H9 (cell line): ENCODE results near the gene ZSCAN25. TPM values are rescaled to one million over a fixed set of nuclear protein-coding genes. Genes with fewer than 3 reads are reported as not detected.
"Not testable (repeated sequence)": the region's sequence is repeated elsewhere in the genome, so short reads cannot be mapped to it uniquely, and the experiment has no call there.

Source experiments
- DNase-seq: peaks from one replicate; pipeline ENCODE4 v3.0.0-alpha.2; 2017
- H2AFZ ChIP-seq: one replicate; pipeline ENCODE4 v1.6.1; 2013; ENCODE audit warnings: mild to moderate bottlenecking, low read length, control low read depth, moderate library complexity
- H2AK5ac ChIP-seq: 2 replicates; pipeline ENCODE4 v1.6.1; 2013; ENCODE audit warnings: low read length, control low read depth, mixed read lengths; ENCODE audit not compliant: insufficient read length
- H2BK120ac ChIP-seq: one replicate; pipeline ENCODE4 v1.6.1; 2013; ENCODE audit warnings: low read depth, mild to moderate bottlenecking, low read length, control low read depth, inconsistent platforms; ENCODE audit not compliant: poor library complexity, severe bottlenecking
- H2BK12ac ChIP-seq: 2 replicates; pipeline ENCODE4 v1.6.1; 2013; ENCODE audit warnings: low read length, control low read depth, mixed read lengths, low read depth; ENCODE audit not compliant: insufficient read length
- H2BK15ac ChIP-seq: 2 replicates; pipeline ENCODE4 v1.6.1; 2013; ENCODE audit warnings: low read depth, low read length, control low read depth
- H2BK20ac ChIP-seq: one replicate; pipeline ENCODE4 v1.6.1; 2013; ENCODE audit warnings: low read depth, mild to moderate bottlenecking, low read length, control low read depth, inconsistent platforms; ENCODE audit not compliant: poor library complexity, severe bottlenecking
- H2BK5ac ChIP-seq: 2 replicates; pipeline ENCODE4 v1.6.1; 2013; ENCODE audit warnings: low read length, control low read depth, mixed read lengths; ENCODE audit not compliant: insufficient read length
- H3K14ac ChIP-seq: 2 replicates; pipeline ENCODE4 v1.6.1; 2013; ENCODE audit warnings: low read length, control low read depth; ENCODE audit not compliant: insufficient read depth
- H3K18ac ChIP-seq: 2 replicates; pipeline ENCODE4 v1.6.1; 2013; ENCODE audit warnings: low read depth, mild to moderate bottlenecking, mixed read lengths, low read length, control low read depth; ENCODE audit not compliant: insufficient read length
- H3K23ac ChIP-seq: 2 replicates; pipeline ENCODE4 v1.6.1; 2013; ENCODE audit warnings: low read length, control low read depth, mixed read lengths, low read depth; ENCODE audit not compliant: insufficient read length
- H3K23me2 ChIP-seq: 2 replicates; pipeline ENCODE4 v1.6.1; 2013; ENCODE audit warnings: low read depth, mild to moderate bottlenecking, mixed read lengths, low read length, control low read depth; ENCODE audit not compliant: insufficient read length, poor library complexity, severe bottlenecking
- H3K27ac ChIP-seq: 2 replicates; pipeline ENCODE4 v1.5.1; 2013; ENCODE audit warnings: low read length, control low read depth, mixed read lengths, low read depth; ENCODE audit not compliant: insufficient read length
- H3K27me3 ChIP-seq: 2 replicates; pipeline ENCODE4 v1.6.1; 2013; ENCODE audit warnings: low read length, control low read depth, inconsistent platforms; ENCODE audit not compliant: insufficient read depth
- H3K4ac ChIP-seq: 2 replicates; pipeline ENCODE4 v1.6.1; 2013; ENCODE audit warnings: low read depth, mild to moderate bottlenecking, control low read depth, inconsistent platforms, low read length, moderate library complexity
- H3K4me1 ChIP-seq: 2 replicates; pipeline ENCODE4 v1.6.1; 2013; ENCODE audit warnings: low read length, control low read depth, inconsistent platforms; ENCODE audit not compliant: insufficient read depth
- H3K4me2 ChIP-seq: 2 replicates; pipeline ENCODE4 v1.6.1; 2013; ENCODE audit warnings: low read length, control low read depth, mixed read lengths; ENCODE audit not compliant: insufficient read length, insufficient read depth
- H3K56ac ChIP-seq: 2 replicates; pipeline ENCODE4 v1.6.1; 2013; ENCODE audit warnings: low read depth, mild to moderate bottlenecking, mixed read lengths, low read length, control low read depth; ENCODE audit not compliant: insufficient read length
- H3K79me1 ChIP-seq: 2 replicates; pipeline ENCODE4 v1.6.1; 2013; ENCODE audit warnings: low read depth, mild to moderate bottlenecking, moderate library complexity, low read length, control low read depth, inconsistent platforms; ENCODE audit not compliant: insufficient read depth, poor library complexity, severe bottlenecking
- H3K79me2 ChIP-seq: 2 replicates; pipeline ENCODE4 v1.6.1; 2013; ENCODE audit warnings: low read length, control low read depth, inconsistent platforms; ENCODE audit not compliant: insufficient read depth
- H3K9ac ChIP-seq: 2 replicates; pipeline ENCODE4 v1.6.1; 2013; ENCODE audit warnings: low read length, control low read depth, mixed read lengths; ENCODE audit not compliant: insufficient read length; ENCODE audit errors: extremely low read depth
- H3K9me3 ChIP-seq: one replicate; pipeline ENCODE4 v1.6.1; 2013; ENCODE audit warnings: low read depth, low read length, inconsistent platforms; ENCODE audit not compliant: control insufficient read depth
- H3T11ph ChIP-seq: one replicate; pipeline ENCODE4 v1.6.1; 2013; ENCODE audit warnings: mild to moderate bottlenecking, low read length, control low read depth, inconsistent platforms
- H4K20me1 ChIP-seq: one replicate; pipeline ENCODE4 v1.6.1; 2013; ENCODE audit not compliant: control insufficient read depth, insufficient read length, insufficient read depth
- H4K5ac ChIP-seq: 2 replicates; pipeline ENCODE4 v1.6.1; 2013; ENCODE audit warnings: low read depth, mild to moderate bottlenecking, mixed read lengths, low read length, control low read depth; ENCODE audit not compliant: insufficient read length
- H4K8ac ChIP-seq: replicated peaks from 2 replicates; pipeline ENCODE4 v1.6.1; 2013; ENCODE audit warnings: low read length, control low read depth, mixed read lengths, low read depth; ENCODE audit not compliant: insufficient read length
- H4K91ac ChIP-seq: 2 replicates; pipeline ENCODE4 v1.6.1; 2013; ENCODE audit warnings: low read depth, mild to moderate bottlenecking, moderate library complexity, mixed read lengths, low read length, control low read depth; ENCODE audit not compliant: insufficient read length
- H3K27ac Mint-ChIP-seq, 3 experiments: 2 replicates in 2 of 3; 3 replicates in 1 of 3; pipeline ENCODE4 v1.8.0; 2020 to 2021; ENCODE audit warnings: mixed read lengths in 3 of 3, mild to moderate bottlenecking in 1 of 3, moderate library complexity in 1 of 3
- H3K27me3 Mint-ChIP-seq: 2 replicates; pipeline ENCODE4 v1.8.0; 2021; ENCODE audit warnings: low read depth, mild to moderate bottlenecking, moderate library complexity, mixed read lengths
- H3K36me3 Mint-ChIP-seq, 3 experiments: 2 replicates in 2 of 3; 3 replicates in 1 of 3; pipeline ENCODE4 v1.8.0; 2020 to 2021; ENCODE audit warnings: low read depth in 3 of 3, mixed read lengths in 3 of 3; ENCODE audit not compliant: insufficient read depth in 1 of 3
- H3K4me1 Mint-ChIP-seq, 2 experiments: 2 replicates each; pipeline ENCODE4 v1.8.0; 2020; ENCODE audit warnings: mixed read lengths in 2 of 2
- H3K4me3 Mint-ChIP-seq, 2 experiments: 2 replicates in 1 of 2; 3 replicates in 1 of 2; pipeline ENCODE4 v1.8.0; 2020 to 2021; ENCODE audit warnings: mild to moderate bottlenecking in 2 of 2, mixed read lengths in 2 of 2, moderate library complexity in 1 of 2
- H3K9me3 Mint-ChIP-seq, 2 experiments: 2 replicates in 1 of 2; 3 replicates in 1 of 2; pipeline ENCODE4 v1.8.0; 2020; ENCODE audit warnings: mild to moderate bottlenecking in 2 of 2, mixed read lengths in 2 of 2, moderate library complexity in 1 of 2
- WGBS: extraction: QIAGEN DNeasy Blood & Tissue Kit; methylation state at CpG from one replicate; pipeline ENCODE4 v1.1.7; 2013; ENCODE audit warnings: missing lambda C conversion rate, low lambda C conversion rate, mixed read lengths; ENCODE audit not compliant: insufficient read length; ENCODE audit errors: extremely low coverage; 5-methylcytosine and 5-hydroxymethylcytosine counted together
- total RNA-seq: library from RNA; stranded (reverse); gene quantifications from 2 replicates; pipeline ENCODE4 v1.2.1, GENCODE V29; 2021

Gene ZSCAN25
- total RNA-seq, 1 experiment from 2014 or later = 21.3 TPM

DNA sequence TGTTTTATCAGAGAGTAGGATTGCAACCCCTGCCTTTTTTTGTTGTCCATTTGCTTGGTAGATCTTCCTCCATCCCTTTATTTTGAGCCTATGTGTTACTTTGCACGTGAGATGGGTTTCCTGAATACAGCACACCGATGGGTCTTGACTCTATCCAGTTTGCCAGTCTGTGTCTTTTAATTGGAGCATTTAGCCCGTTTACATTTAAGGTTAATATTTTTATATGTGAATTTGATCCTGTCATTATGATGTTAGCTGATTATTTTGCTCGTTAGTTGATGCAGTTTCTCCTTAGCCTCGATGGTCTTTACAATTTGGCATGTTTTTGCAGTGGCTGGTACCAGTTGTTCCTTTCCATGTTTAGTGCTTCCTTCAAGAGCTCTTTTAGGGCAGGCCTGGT is 41.1 kb downstream of the ZSCAN25 start:
- H3K27ac Mint-ChIP-seq, H2BK120ac ChIP-seq, H4K91ac ChIP-seq, H3K18ac ChIP-seq, H2BK20ac ChIP-seq, H3K4me1 ChIP-seq, H3K79me1 ChIP-seq, H3K23ac ChIP-seq, H3K9me3 ChIP-seq, H3K27me3 Mint-ChIP-seq, H3K14ac ChIP-seq, H4K8ac ChIP-seq, H4K5ac ChIP-seq, H3K56ac ChIP-seq, H2BK12ac ChIP-seq, H3K4me2 ChIP-seq, H3K27ac ChIP-seq, H3K4me1 Mint-ChIP-seq, H2AK5ac ChIP-seq, H3K9ac ChIP-seq, H2BK5ac ChIP-seq, DNase-seq, H3K79me2 ChIP-seq, H4K20me1 ChIP-seq, H2BK15ac ChIP-seq, H3K4me3 Mint-ChIP-seq, H2AFZ ChIP-seq, H3K4ac ChIP-seq, H3T11ph ChIP-seq, H3K27me3 ChIP-seq, H3K23me2 ChIP-seq: not testable (repeated sequence)
- peaks cover 12 to 29% (median 17%) of the 10 kb centered on the region in 3 experiments for H3K36me3 Mint-ChIP-seq
- peaks cover 25 to 28% of the 10 kb centered on the region in 2 experiments for H3K9me3 Mint-ChIP-seq
- WGBS = no CpG with 5 or more reads among the region's 5 CpGs
